ENCODE data around the gene IGFL1. TPM values are rescaled to one million over a fixed set of nuclear protein-coding genes. Genes with fewer than 3 reads are reported as not detected.
"Not testable (repeated sequence)": the region's sequence is repeated elsewhere in the genome, so short reads cannot be mapped to it uniquely, and the experiment has no call there.

The IGFL1 gene
- polyA plus RNA-seq, 4 donors, result 0.10 TPM; not detected in 3

DNA sequence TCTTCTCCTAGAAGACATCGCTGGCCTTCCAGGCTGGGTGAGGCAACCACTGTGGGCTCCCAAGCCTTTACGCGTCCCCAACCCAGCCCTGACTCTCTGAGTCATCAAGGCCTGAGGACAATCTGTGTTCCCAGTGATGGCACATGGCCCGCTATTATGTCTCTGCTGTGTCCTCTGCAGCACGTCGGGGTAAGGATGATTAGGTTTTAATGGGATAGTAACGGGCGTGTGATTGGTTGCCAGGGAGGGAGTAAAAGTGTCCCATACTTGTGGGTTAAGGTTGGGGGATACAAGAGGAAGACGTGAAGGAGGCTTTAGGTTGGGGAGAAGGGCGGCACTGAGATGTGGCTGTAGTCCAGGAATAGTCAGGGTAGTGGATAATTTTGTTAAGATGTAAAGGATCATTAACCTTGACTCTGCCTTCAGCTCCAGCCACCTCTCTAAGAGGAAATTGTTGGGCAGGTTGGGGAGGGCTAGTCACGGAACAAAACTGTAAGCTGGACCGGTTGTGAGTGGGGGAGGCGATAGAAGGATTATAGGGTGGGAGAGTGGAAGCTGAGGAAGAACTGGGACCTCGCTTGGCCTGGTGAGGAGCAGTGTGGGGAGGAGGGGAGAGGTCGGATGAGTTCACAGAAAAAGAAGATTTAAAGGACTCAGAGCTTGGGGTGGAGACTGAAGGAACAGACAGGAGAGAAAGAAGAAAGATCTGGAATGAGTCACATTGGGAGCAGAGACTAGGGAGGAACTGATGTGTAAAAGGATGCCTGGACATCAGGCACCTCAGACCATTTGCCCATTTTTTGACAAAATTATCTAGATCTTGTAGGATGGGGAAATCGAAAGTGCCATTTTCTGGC is 27.9 kb upstream of the IGFL1 start:
- no peak for DNase-seq (ENCODE audit: low read depth in 4 of 4, low spot score in 3 of 4)

DNA sequence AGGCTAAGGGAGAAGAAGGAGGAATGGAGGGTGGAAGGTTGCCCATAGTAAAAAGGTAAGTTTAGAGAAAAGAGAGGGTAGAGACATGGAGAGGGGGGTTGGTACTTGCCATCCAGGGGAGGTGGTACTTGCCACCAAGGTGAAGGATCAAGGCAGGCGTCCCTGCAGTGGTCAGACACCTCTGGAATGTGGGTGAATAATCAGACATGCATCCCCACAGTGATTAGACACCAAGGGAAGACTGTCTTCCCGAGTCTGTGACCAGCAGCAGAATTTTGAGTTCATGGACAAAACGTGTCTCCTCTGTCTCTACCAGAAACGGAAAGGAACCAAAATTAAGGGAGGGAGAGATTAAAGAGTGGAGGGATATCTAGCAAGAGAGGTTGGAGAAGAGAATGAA is 27.1 kb upstream of the IGFL1 start:
- DNase-seq (ENCODE audit: low read depth in 4 of 4, low spot score in 3 of 4), result no peak

- no peak for DNase-seq (ENCODE audit: low read depth in 4 of 4, low spot score in 3 of 4)
Observed at GRCh38 chr19:46202872-46203860, 26.4 kb upstream of the IGFL1 start.

DNA sequence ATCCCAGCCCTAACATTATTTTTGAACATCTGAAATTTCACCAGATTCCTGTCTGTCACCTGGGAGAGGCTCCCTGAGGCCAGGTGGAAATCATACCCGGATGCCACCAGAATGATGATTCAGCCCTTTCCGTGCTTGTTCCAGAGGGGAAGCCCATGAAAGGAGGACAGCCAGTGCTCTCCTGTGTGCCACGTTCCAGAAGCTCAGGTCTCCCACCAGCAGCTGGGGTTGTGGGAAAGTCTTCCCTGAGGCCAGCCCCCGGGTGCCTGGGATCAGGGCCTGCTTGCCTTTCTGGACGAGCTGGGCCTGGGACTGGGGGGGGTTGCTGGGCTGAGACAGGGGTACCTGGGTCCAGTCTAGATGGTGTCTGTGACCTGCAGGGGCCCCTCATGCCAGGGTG is 25.5 kb upstream of the IGFL1 start:
- DNase-seq (ENCODE audit: low read depth in 4 of 4, low spot score in 3 of 4), result no peak

- DNase-seq (ENCODE audit: low read depth in 4 of 4, low spot score in 3 of 4), result no peak
Observed at GRCh38 chr19:46205183-46205984, 24.2 kb upstream of the IGFL1 start.

DNA sequence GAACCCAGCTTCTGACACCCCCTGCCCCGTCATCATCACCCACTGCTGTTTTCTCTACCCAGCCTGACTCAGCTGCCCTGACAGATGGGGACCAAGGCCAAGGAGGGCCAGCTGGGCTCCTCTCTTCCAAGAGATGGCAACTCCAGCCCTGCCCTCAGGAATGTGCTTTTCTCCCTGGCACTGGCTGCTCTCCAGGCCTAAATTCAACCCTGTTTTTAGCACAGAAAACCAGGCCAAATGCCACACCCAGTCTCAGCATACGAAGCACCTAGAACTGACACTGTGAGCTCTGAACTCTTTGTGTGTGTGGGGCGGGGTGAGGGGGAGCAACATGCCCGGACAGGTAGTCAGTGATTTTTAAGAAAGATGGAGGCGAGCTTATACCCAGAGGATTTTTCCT is 23.4 kb upstream of the IGFL1 start:
- no peak for DNase-seq (ENCODE audit: low read depth in 4 of 4, low spot score in 3 of 4)

DNA sequence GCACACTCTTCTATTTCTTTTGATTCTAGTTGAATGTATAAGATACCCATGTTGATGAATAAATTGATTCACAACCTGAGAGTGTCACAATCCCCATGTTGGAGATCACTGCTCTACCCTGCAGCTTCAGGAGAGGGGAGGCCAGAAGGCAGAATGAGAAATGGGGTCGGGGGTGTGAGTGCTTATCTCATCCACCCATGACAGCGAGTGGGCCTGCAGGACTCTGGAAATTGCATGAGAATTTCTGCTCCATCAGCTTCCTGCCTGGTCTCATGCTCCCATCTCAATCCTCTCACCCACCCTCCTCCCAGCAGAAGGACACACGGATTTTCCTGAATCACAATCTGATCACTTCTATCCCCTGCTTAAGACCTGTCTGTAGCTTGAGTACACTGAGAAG is 22.9 kb upstream of the IGFL1 start:
- no peak for DNase-seq (ENCODE audit: low read depth in 4 of 4, low spot score in 3 of 4)

GRCh38 chr19:46207858-46208257 is 21.7 kb upstream of the IGFL1 start:
- not testable (repeated sequence) for DNase-seq (ENCODE audit: low read depth in 4 of 4, low spot score in 3 of 4)

- no peak for DNase-seq (ENCODE audit: low read depth in 4 of 4, low spot score in 3 of 4)
Observed at GRCh38 chr19:46209051-46209450, 20.5 kb upstream of the IGFL1 start.

DNA sequence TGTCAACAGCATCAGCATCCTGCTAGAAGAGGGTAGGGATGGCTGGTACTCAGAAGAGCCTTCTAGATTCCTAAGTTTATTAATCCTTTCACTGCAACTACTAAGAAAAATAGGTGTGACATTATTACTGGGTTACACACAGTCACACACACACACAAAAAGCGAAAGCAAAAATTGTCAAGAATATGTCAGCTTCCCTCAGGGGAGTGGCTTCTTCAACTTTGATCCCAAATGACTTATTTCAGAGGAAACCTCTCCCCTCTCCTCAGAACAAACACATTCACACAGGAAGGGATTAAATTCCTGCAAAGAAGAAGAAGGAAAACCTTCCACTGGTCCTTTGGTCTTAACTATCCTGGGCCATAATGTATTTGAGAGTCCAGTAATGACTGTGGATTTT is 20.1 kb upstream of the IGFL1 start:
- DNase-seq (ENCODE audit: low read depth in 4 of 4, low spot score in 3 of 4), result no peak

DNA sequence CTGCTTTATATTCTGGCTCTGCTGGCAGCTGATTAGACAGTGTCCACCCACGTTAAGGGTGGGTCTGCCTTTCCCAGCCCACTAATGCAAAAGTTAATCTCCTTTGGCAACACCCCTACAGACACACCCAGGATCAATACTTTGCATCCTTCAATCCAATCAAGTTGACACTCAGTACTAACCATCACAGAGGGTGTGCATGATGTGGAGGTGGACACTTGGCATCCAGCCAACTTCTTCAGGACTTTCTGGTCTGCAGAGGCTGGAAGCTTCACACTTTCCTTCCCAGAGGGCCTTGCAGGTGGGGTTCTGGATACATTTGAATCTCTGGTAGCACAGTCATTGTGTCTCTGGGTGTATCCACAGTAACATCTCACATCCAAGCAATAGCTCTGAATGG is 18.9 kb upstream of the IGFL1 start:
- DNase-seq (ENCODE audit: low read depth in 4 of 4, low spot score in 3 of 4), result no peak

DNA sequence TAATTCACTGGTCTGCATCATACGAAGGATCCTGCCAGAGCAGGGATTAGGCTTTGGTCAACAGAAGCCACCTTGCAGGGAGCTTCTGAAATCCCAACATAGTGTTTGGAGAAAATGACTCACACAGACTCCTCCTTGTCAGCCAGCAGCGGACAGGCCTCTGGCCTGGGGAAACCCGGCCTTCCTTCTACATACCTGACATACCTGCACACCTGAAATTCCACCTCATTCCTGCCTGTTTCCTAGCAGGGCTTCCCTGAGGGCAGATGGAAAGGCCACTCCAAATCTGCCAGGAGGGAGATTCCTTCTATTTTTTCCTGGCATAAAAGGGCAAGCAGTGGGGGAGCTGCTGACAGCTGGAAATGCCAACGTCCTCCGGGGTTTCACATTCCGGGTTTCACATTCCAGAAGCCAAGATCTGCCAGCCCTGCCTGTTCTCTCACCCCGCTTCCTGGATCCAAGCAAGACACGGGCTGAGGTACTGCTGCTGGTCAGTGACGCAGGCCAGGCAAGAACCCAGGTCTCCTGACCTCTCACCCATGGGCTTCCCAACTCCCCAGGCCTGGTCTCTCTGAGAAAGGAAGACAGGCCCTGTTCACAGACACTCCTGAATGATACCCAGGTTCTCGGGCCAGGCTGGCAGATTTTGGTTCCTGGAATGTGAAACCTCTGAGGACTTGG is 18.2 kb upstream of the IGFL1 start:
- DNase-seq (ENCODE audit: low read depth in 4 of 4, low spot score in 3 of 4), result peak in 1 of 4 donors; percentile 5

- DNase-seq (ENCODE audit: low read depth in 4 of 4, low spot score in 3 of 4), result not testable (repeated sequence)
Observed at GRCh38 chr19:46212592-46212991, 16.9 kb upstream of the IGFL1 start.

DNA sequence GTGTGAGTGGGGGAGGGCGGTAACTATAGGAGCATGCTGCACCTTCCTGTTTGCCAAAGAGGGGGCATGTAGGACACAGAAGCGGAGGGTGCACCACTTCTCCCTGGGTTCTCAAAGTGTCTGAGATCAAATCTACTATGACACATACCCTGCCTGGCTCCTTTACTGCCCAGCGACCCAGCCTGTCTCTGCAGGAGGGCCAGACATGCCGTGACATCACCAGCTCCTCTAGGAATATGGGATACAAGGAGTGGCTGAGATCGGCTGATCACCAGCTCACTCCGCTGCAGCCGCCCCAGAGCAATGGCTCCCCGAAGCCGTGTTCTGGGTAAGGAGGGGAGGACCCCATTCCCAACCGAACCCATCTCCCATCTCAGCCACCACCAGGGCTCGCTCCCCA is 16.4 kb upstream of the IGFL1 start:
- DNase-seq (ENCODE audit: low read depth in 4 of 4, low spot score in 3 of 4), result no peak

DNA sequence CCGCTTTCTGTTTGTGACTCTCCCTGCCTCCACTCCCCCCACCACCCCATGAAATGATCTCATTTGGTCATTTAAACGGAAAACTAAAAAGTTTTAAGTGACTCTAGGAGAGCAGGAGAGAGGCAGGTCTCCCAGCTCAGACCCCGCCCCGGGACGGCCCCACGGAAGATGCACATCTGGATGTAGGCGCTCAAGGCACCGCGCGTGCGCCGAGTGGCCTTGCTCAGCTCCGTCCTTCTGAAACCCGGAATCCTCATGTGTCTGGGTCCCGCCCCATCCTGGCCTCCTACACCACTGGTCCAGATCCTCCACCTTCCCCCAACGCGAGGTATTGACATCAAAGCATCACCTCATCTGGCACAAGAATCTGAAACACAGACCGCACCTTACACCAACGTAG is 15.7 kb upstream of the IGFL1 start:
- no peak for DNase-seq (ENCODE audit: low read depth in 4 of 4, low spot score in 3 of 4)

- DNase-seq (ENCODE audit: low read depth in 4 of 4, low spot score in 3 of 4), result no peak
Observed at GRCh38 chr19:46216612-46217011, 12.9 kb upstream of the IGFL1 start.

DNA sequence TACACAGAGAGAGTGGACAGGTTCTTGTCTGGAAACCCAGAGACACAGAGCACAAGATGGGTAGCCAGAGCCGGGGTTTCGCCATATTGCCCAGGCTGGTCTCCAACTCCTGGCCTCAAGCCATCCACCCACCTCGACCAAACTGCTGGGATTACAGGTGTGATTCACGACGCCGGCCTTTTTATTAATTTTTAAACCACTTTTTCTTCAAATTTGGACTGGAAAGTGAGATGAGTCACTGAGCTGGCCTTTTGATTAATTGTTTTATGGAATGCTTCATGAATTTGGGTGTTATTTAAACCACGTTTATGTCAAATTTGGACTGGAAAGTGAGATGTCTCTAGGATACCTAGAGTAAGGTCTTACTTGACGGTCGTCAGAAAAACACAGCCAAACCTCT is 12.1 kb upstream of the IGFL1 start:
- no peak for DNase-seq (ENCODE audit: low read depth in 4 of 4, low spot score in 3 of 4)

GRCh38 chr19:46218160-46218559 is 11.4 kb upstream of the IGFL1 start:
- peak; percentile 21 to 38 (median 33) for DNase-seq (ENCODE audit: low read depth in 4 of 4, low spot score in 3 of 4)

DNA sequence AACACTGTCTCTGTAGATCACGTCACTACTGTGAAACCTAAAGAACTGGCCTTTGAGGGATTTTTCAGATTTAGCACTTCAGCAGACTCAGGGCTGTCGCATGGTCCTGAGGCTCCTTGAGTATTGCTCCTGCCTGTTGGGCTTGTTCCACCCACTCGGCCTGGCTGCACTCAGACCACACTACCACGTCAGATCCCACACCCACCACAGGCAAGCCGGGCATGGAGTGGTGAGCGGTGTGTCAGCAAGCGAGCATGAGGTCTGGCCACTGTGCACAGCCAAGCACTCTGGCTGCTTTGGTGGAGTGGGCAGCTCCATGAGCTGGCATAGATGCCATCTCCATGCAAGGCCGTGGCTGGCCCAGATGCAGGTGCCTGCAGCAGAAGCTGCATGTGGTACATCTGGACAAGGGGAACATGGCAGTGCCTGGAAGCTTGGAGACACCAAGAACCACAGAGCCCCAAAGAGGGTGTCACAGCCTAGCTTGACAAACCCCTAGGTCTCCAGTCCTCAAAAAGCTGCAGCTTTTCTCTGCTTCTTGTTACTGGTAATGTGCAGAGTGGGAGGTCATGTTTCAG is 9.4 kb upstream of the IGFL1 start:
- DNase-seq (ENCODE audit: low read depth in 4 of 4, low spot score in 3 of 4), result no peak

DNA sequence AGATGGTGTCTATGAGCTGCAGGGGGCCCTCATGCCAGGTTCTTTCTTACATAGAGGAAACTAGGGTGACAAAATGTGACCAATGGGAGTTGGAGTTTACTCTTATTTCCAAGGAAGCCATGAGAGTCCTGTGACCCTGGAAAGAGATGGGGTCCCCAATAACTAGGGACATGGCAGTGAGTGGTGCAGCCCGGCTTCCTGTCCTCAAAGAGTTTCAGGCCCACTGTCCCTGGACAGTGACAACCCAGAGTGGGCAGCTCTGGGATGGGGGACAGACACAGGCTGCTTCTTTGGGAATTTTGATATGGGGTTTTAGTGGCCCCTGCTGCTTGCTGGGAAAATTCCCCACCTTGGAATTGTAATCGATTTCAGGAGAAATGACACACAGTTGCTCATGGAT is 8.4 kb upstream of the IGFL1 start:
- no peak for DNase-seq (ENCODE audit: low read depth in 4 of 4, low spot score in 3 of 4)

Measured in right renal pelvis (tissue), 4 donors.